SK-N-DZ (cell line): ENCODE data around the gene RESP18. TPM values are rescaled to one million over a fixed set of nuclear protein-coding genes. Genes with fewer than 3 reads are reported as not detected.
A peak's percentile ranks its signal among the peaks of the same experiment; 100 is the strongest.

Experiments
- DNase-seq: peaks from one replicate; pipeline ENCODE4 v3.0.0-alpha.2; 2015; ENCODE audit warnings: low spot score
- polyA plus RNA-seq, 2 experiments: library from polyadenylated mRNA; depleted of rRNA; stranded (reverse); fragments of >200 nt; gene quantifications; 2 replicates each; pipeline ENCODE4 v1.2.3, GENCODE V29; 2014

The RESP18 gene
- polyA plus RNA-seq (2014; cell fraction: cytosol; rRNA removed), result not detected in 2 replicates
- not detected in 2 replicates for polyA plus RNA-seq (2014; cell fraction: nucleus; rRNA removed)

DNA sequence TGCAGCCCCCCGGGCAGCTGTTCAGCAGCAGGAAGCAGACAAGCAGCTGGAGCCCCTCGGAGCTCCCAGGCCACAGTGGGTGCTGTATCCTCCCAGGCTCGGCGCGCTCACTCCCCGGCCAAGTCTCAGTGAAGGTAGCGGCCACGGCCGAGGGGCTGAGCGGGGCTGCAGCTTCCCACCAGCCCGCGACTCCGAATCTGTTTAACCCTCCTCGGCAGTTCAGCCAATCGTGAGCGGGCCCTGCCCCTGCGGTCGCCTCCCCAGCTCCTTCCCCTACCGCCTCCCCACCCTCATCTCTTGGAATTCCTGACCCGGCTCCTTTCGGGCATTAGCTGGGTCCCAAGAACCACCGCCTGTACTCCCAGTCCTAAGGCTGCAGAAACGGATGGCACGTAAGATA, at the start of gene RESP18:
Gene RESP18, minus strand, starts transcription at position 203 of the 400 bp plus-strand sequence.
- DNase-seq, result no peak

DNA sequence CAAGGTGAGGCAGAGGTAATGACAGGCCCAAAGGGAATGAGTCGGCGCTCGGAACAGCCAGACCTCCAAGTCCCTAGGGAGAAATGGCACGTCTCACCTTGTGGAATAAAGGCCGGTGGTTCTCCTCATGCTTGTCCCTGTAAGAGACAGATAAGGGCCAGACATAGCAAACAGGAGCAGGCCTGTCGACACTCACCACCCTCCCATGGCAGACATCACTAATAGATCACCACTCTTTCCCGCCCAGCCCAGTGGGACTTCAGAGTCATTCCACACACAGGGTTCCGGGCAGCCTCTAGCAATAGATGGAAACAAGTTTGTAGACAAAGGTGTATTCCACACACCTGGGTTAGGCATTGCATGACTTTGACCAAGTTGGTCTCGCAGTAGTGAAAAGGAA, 48.9 kb upstream of the RESP18 start:
- no peak for DNase-seq

GRCh38 chr2:219380926-219381325, 48.4 kb upstream of the RESP18 start:
- DNase-seq, result no peak

DNA sequence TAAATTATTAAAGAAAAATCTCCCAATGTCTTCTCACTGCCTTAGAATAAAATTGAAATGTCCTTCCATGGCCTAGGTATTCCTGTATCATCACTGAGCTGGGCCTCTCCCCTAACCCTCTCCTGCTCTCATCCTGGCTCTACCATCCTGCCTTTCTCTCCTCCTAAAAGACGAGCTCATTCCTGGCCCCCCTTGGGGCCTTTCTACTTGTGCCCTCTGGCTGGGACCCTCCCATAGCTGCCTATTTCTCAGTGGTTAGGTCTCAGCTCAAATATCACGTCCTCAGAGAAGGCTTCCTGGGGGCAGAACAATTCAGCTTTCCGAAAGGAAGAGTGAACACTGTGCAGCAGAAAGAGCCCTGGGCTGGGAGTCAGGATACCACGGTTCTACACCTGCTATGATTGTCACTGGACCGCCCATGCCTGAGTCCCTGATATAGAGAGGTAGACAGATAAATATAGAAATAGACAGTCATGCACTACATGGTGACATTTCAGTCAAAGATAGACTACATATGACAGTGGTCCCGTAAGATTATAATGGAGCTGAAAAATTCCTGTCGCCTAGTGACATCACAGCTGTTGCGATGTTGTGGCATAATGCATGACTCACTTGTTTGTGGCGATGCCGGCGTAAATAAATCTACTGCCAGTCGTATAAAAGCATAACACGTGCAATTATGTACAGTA, 45.8 kb upstream of the RESP18 start:
- no peak for DNase-seq

DNA sequence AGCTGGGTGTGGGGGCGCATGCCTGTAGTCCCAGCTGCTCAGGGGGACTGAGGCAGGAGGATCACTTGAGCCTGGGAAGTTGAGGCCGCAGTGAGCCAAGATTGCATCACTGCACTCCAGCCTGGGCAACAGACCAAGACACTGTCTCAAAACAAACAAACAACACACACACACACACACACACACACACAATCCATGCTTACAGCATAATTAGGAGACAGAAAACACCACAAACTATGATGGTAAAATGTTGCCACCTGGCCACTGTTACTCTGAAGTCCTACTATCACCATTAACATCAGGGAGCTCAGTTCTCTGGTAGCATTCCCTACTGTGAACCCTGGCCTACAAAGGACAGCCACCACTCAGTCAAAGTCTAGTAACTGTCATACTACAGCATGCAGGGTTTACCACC, 36.9 kb upstream of the RESP18 start:
- DNase-seq, result no peak

DNA sequence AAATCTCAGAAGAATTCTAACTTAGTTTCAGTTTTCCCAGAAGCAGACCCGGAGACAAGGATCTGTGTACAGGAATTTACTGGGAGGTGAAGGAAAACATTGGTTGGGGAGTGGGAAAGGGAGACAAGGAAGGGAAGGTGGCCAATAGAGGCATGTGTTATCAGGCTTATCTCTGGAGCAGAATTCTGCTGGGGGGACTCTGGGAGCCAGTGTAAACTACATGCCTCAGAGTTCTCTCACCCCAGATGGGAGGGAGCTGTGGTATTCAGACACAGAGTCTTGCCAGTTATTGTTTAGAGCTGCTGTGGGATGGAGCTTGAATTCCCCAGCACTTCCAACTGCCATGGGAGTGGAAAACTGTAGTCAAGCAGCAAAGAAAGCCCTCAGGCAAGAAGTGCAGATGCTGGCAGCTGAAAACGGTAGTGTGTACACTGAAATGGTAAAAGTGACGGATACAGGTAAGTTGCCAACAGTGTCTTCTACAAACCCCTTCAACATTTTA, 36.2 kb upstream of the RESP18 start:
- DNase-seq, result no peak

- DNase-seq, result no peak
Measured at GRCh38 chr2:219362524-219363164, 30.1 kb upstream of the RESP18 start.

GRCh38 chr2:219362072-219362471, 29.5 kb upstream of the RESP18 start:
- DNase-seq, result no peak

DNA sequence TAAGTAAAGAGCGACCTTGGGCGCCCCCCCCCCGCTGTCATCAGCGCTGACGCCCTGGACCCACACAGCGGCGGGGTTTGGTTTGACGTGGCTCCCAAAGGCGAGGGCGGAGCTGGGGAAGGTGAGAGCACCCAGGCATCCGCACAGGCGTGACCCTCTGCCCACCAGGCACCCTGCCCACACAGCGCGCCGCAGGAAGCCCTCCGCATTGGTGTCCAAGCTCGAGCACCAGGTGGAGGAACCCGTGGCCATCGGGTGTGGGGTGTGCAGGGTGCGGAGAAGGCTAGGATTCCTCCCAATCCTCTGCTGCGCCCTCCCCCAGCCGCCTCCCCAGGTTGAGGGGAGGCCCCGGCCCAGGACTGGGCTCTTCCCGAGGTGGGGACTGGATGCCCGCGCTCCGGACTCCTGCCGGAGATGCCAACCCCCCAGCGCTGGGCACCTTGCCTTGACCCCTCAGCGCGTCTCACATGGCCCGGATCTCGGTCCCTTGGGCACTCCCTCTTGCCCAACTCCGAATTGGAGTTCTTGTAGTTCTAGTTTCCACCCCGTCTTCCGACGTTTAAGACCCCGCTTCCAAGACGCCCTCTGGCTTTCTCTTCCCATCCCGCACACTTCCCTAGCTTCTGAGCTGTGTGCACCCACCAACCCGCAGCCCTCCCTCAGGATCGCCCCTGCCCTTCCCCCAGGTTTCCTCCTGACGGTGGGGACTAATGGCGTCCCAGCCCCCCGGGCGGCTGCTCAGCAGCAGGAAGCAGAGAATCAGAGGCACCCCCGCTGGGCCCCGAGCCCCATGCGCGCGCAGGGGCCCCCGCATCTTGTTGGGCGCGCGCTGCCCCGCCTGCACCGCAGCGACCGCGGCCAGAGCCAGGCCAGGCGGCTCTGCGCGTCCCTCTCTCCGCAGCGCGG, 25.9 kb upstream of the RESP18 start:
- DNase-seq, result no peak

GRCh38 chr2:219356834-219357233, 24.3 kb upstream of the RESP18 start:
- DNase-seq, result no peak

- no peak for DNase-seq
Measured at GRCh38 chr2:219354582-219354981, 22.0 kb upstream of the RESP18 start.

- no peak for DNase-seq
Measured at GRCh38 chr2:219353129-219353528, 20.6 kb upstream of the RESP18 start.

- peak; percentile 60 for DNase-seq
Measured at GRCh38 chr2:219352448-219353023, 20.0 kb upstream of the RESP18 start.

GRCh38 chr2:219350710-219351221, 18.2 kb upstream of the RESP18 start:
- DNase-seq, result no peak

DNA sequence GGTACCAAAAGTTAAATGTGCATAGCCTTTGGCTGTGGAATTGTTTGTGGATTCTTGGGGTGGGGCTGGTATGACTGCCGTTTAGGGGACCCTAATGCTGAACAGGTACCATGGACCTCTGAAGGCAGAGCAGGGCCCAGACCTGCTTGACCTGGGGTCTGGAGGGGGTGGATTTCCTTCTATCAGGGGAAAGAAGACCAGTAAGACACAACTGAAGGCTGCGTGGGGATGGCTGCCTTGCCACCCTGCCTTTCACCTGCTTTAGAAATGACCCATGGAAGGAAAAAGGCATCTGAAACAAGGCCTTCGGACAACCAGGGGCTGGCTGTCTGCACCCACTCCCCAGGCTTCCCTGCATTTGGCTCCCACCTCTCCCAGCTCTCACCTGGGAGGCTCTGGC, 17.7 kb upstream of the RESP18 start:
- DNase-seq, result no peak

DNA sequence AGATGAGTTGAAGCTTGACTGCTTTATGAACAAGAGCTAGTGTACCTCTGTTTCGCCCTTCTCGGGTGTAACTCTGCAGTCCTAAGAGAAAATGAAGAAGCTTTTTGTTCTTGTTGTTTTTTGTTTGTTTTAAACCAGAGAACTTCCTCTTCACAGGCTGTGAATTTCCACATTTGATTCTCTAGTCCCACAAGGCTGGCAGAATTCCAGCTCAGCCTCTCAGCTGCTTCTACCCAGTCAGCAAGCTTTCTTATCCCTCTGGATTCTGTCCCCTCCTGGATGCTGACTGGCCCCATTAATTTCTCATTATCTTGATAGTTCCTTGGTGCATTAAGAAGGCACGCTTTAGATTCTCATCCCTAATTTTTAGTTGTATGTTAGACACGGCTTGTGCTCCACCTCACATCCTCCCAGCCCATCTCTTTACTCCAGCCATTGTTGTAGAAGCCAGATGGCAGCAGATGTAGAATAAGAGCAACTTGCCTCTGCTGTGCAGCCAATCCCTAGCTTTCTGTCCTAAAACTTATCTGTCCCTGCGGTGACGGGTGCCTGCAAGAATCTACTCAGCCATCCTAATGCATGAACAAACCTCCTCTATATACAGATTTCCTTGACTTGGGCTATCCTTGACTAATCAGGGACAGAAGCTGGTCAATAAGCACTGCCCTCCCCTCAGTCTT, 12.3 kb upstream of the RESP18 start:
- DNase-seq, result no peak

- DNase-seq, result peak; percentile 20
Measured at GRCh38 chr2:219335373-219335786, 2.8 kb upstream of the RESP18 start.

DNA sequence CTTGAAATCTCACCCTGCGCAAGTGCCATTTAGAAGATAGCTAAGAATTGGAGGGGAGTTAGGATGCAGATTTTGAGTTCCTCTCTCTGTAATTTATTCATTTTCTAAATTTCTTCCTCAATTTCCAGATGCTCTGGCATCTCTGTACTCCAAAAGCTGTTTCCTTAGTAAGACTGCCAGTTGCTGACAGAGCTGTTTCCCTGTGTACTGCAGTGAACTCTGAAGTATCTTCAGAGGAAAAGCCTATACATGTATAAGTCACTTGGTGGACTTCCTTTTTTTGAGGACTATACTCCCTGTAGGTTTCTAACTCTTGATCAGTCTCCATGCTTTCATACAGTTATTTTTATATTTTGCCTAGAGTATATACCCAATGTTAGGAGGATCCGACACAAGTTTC, 1.5 kb upstream of the RESP18 start:
- DNase-seq, result no peak

GRCh38 chr2:219331560-219332213, 857 bp downstream of the RESP18 start:
- DNase-seq, result no peak

DNA sequence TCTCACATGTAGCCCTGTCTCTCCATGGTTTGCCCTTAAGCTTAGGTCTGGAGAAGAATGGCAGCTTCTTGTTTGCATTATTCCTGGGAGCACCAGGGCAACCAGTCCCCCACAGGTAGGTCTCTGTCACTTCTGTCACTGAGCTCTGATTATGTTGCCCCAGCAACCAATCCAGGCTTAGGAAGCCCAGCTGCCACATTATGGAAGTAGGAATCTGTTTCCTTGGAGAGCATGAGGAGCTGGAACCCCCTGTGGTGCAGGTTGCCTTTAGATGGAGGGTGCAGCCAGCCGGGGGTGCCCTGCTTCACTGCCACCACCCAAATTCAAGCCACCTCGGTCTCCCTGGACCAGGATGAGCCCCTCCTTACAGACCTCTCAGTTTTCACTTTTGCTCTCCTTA, 4.8 kb downstream of the RESP18 start:
- no peak for DNase-seq
